ENCODE results near the gene XPR1. TPM values are rescaled to one million over a fixed set of nuclear protein-coding genes. Genes with fewer than 3 reads are reported as not detected.

Gene XPR1
- total and polyA plus RNA-seq, 2 donors (not counting 1 experiment from before 2014, with no cell fraction given): 2.8 to 22.3 TPM

DNA sequence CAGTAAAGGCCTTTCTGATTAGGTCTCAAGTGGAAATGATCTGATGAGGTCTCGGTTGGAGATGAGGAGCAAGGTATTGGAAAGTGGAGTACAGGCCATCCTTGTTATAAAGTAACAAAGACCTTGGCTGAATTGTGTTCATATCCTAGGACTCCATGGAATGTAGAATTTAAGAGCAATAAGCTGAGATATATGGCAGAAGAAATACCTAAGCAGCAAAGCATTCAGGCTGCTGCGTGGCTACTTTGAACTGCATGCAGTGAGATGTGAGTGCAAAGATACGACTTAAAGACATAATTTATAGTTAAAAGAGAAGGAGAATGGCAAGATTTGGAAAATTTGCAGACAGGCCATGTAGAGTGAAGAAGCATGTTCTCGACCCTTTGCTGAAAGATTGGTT, 11.2 kb upstream of the XPR1 start:
- TF ChIP-seq, protein P1, sequence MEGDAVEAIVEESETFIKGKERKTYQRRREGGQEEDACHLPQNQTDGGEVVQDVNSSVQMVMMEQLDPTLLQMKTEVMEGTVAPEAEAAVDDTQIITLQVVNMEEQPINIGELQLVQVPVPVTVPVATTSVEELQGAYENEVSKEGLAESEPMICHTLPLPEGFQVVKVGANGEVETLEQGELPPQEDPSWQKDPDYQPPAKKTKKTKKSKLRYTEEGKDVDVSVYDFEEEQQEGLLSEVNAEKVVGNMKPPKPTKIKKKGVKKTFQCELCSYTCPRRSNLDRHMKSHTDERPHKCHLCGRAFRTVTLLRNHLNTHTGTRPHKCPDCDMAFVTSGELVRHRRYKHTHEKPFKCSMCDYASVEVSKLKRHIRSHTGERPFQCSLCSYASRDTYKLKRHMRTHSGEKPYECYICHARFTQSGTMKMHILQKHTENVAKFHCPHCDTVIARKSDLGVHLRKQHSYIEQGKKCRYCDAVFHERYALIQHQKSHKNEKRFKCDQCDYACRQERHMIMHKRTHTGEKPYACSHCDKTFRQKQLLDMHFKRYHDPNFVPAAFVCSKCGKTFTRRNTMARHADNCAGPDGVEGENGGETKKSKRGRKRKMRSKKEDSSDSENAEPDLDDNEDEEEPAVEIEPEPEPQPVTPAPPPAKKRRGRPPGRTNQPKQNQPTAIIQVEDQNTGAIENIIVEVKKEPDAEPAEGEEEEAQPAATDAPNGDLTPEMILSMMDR (IDR thresholded peaks at IDR 0.05): no peak
- no peak for TF ChIP-seq EZH2 (IDR thresholded peaks at IDR 0.05; ENCODE audit: borderline replicate concordance, insufficient read depth, low read depth, low read length, poor library complexity, severe bottlenecking)
- WGBS (ENCODE audit: insufficient coverage): 97% methylated on average over 4 of the region's 4 CpGs
- no peak for DNase-seq
- H3K4me3 Mint-ChIP-seq: no peak overlapping the region
- H4K20me1 ChIP-seq (ENCODE audit: control insufficient read depth, insufficient read depth, low read length, poor library complexity, severe bottlenecking): no peaks in the 10 kb centered on the region
- H3K4me1 Mint-ChIP-seq: no peaks in the 10 kb centered on the region
- ATAC-seq (ENCODE audit: low read depth): no peak
- POLR2A ChIA-PET: no interaction called here
- no peak overlapping the region for H3K4me3 ChIP-seq (ENCODE audit: control extremely low read depth in 1 of 5, extremely low read depth in 1 of 5, insufficient read depth in 1 of 5, low read depth in 2 of 5, low read length in 4 of 5)
- H3K27ac Mint-ChIP-seq: no peak overlapping the region
- peaks cover 12% of the 10 kb centered on the region for H3K27me3 Mint-ChIP-seq
- intact Hi-C loops (cut with micrococcal nuclease): no loop called here
- H3K27me3 ChIP-seq (replicated peaks in 1 of 4; ENCODE audit: control extremely low read depth in 1 of 4, control insufficient read depth in 3 of 4, insufficient read depth in 4 of 4, low read length in 3 of 4): peaks cover 0 to 3% (median 0%) of the 10 kb centered on the region in 4 experiments
- H3K4me2 ChIP-seq (replicated peaks; ENCODE audit: low read depth, low read length, poor library complexity, severe bottlenecking): no peak overlapping the region
- H3K9me3 ChIP-seq (ENCODE audit: control extremely low read depth in 1 of 3, control insufficient read depth in 2 of 3, insufficient read depth in 1 of 3, low read length in 2 of 3): no peaks in the 10 kb centered on the region
- H3K27ac ChIP-seq (ENCODE audit: low read length in 2 of 2): no peak overlapping the region
- peaks cover 0 to 4% of the 10 kb centered on the region in 2 donors for H3K4me1 ChIP-seq (ENCODE audit: control insufficient read depth in 2 of 2, insufficient read depth in 2 of 2, low read length in 2 of 2)
- no peak overlapping the region for H2AFZ ChIP-seq (ENCODE audit: insufficient read depth, low read depth, low read length, poor library complexity, severe bottlenecking)
- no peaks in the 10 kb centered on the region for H3K79me2 ChIP-seq (ENCODE audit: control insufficient read depth, insufficient read depth, low read length)
- H3K9ac ChIP-seq (ENCODE audit: low read length): no peak overlapping the region
- no peaks in the 10 kb centered on the region for H3K9me3 Mint-ChIP-seq (ENCODE audit: insufficient read depth)
- CTCF ChIA-PET: no interaction called here
- no peaks in the 10 kb centered on the region for H3K36me3 ChIP-seq (replicated peaks in 1 of 2; ENCODE audit: control extremely low read depth in 1 of 2, control insufficient read depth in 1 of 2, extremely low read depth in 1 of 2, insufficient read depth in 2 of 2, low read length in 1 of 2)

DNA sequence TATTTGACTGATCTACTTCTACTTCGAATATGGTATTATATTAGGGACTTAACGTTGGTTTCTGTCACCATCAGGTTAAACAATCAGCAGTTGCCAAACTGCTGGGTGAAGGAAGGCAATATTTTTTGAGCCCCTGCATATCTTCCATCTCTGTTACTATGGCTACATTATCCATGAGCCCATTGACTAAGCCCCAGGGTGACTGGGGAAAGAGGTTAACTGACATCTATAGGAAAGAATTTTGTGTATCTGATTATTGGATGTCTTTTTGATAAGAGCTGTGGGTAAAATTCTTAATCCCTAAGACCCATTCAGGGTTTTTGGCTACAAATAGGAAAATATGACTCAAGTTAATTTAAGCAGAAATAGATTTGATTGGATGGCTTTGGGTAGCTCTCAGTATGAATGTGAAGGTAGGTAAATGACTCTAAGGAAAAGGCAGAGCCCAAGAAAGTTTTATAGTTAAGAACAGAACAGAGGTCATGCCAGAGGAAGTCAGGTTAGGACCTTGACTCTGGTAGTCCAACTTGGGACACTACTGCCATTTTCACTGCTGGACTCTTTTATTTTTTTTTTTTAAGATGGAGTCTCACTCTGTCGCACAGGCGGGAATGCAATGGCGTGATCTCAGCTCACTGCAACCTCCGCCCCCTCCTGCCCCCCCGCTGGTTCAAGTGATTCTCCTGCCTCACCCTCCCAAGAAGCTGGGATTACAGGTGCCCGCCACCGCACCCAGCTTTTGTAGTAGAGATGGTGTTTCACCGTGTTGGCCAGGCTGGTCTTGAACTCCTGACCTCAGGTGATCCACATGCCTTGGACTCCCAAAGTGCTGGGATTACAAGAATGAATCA, 8.9 kb upstream of the XPR1 start:
- H3K9me3 Mint-ChIP-seq (ENCODE audit: insufficient read depth): no peaks in the 10 kb centered on the region
- CTCF ChIA-PET: interaction anchor here (1.3 kb wide), 1 partner anchor 106 kb away, joined by 3 read pairs; no protein-coding TSS in a partner anchor

More for the DNA sequence above, 8.9 kb upstream of the XPR1 start:
- Histone ChIP-seq H3K27ac (ENCODE audit: low read length in 2 of 2) (no peak overlapping the region), H3K79me2 (ENCODE audit: control insufficient read depth, insufficient read depth, low read length) (no peaks in the 10 kb centered on the region), H3K9ac (ENCODE audit: low read length) (no peak overlapping the region), H3K36me3 (replicated peaks in 1 of 2; ENCODE audit: control extremely low read depth in 1 of 2, control insufficient read depth in 1 of 2, extremely low read depth in 1 of 2, insufficient read depth in 2 of 2, low read length in 1 of 2) (no peaks in the 10 kb centered on the region), H2AFZ (ENCODE audit: insufficient read depth, low read depth, low read length, poor library complexity, severe bottlenecking) (no peak overlapping the region), H3K9me3 (ENCODE audit: control extremely low read depth in 1 of 3, control insufficient read depth in 2 of 3, insufficient read depth in 1 of 3, low read length in 2 of 3) (no peaks in the 10 kb centered on the region), H3K4me2 (replicated peaks; ENCODE audit: low read depth, low read length, poor library complexity, severe bottlenecking) (no peak overlapping the region), H3K27me3 (replicated peaks in 1 of 4; ENCODE audit: control extremely low read depth in 1 of 4, control insufficient read depth in 3 of 4, insufficient read depth in 4 of 4, low read length in 3 of 4) (peaks cover 0 to 6% (median 2%) of the 10 kb centered on the region in 4 experiments), H3K4me1 (ENCODE audit: control insufficient read depth in 2 of 2, insufficient read depth in 2 of 2, low read length in 2 of 2) (peaks cover 0 to 3% of the 10 kb centered on the region in 2 donors), H4K20me1 (ENCODE audit: control insufficient read depth, insufficient read depth, low read length, poor library complexity, severe bottlenecking) (no peaks in the 10 kb centered on the region), H3K4me3 (ENCODE audit: control extremely low read depth in 1 of 5, extremely low read depth in 1 of 5, insufficient read depth in 1 of 5, low read depth in 2 of 5, low read length in 4 of 5) (no peak overlapping the region)
- 94% methylated on average over 4 of the region's 10 CpGs for WGBS (ENCODE audit: insufficient coverage)
- Mint-ChIP-seq H3K27ac (no peak overlapping the region), H3K4me3 (no peak overlapping the region), H3K4me1 (no peaks in the 10 kb centered on the region), H3K27me3 (peaks cover 26% of the 10 kb centered on the region)
- DNase-seq (no peak), ATAC-seq (ENCODE audit: low read depth) (no peak)
- no peak for TF ChIP-seq EZH2 (IDR thresholded peaks at IDR 0.05; ENCODE audit: borderline replicate concordance, insufficient read depth, low read depth, low read length, poor library complexity, severe bottlenecking)
- TF ChIP-seq, protein P1 (IDR thresholded peaks at IDR 0.05): no peak
- intact Hi-C loops (cut with micrococcal nuclease): no loop called here
- POLR2A ChIA-PET: no interaction called here

All from B cell (primary cell).